GM13977 (cell line): ENCODE data around the gene FSTL5.

Experiments
- DNase-seq: peaks from one replicate; pipeline ENCODE4 v3.0.0; 2012; ENCODE audit warnings: low spot score
- in situ Hi-C: fragments of 300-500 bp; cut with MboI; formaldehyde crosslinking; loops from one replicate; pipeline ENCODE4 v1.12.0; 2022; ENCODE audit warnings: low sequenced_read_pairs, low pct_unique_long_range_greater_than_20kb, mixed read lengths, inconsistent platforms; ENCODE audit not compliant: unreplicated experiment
- TF ChIP-seq, protein P1 (sequence below): IDR thresholded peaks from 2 replicates; pipeline ENCODE4 v1.5.1; 2012; ENCODE audit warnings: mild to moderate bottlenecking, control low read depth; ENCODE audit not compliant: insufficient read depth; ENCODE audit errors: extremely low read depth, missing control alignments

Gene FSTL5

DNA sequence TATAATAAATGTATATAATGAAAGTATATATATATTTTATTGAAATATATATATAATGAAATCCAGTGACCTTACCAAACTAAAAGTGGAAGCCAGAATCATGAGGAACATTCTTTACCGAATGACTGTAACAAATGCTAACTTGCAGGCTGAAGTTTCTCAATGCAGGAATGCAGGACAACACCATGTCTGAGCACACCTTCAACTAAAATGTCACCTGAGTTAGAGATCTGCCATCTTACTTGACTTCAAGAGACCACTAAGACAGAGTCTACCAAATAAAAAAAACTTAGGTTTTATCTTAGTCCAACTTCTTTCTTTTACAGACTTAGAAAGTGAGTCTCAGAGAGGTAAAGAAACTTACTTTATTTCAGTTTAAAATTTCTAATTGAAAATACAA lies 176.2 kb downstream of the FSTL5 start:
- TF ChIP-seq, protein P1, sequence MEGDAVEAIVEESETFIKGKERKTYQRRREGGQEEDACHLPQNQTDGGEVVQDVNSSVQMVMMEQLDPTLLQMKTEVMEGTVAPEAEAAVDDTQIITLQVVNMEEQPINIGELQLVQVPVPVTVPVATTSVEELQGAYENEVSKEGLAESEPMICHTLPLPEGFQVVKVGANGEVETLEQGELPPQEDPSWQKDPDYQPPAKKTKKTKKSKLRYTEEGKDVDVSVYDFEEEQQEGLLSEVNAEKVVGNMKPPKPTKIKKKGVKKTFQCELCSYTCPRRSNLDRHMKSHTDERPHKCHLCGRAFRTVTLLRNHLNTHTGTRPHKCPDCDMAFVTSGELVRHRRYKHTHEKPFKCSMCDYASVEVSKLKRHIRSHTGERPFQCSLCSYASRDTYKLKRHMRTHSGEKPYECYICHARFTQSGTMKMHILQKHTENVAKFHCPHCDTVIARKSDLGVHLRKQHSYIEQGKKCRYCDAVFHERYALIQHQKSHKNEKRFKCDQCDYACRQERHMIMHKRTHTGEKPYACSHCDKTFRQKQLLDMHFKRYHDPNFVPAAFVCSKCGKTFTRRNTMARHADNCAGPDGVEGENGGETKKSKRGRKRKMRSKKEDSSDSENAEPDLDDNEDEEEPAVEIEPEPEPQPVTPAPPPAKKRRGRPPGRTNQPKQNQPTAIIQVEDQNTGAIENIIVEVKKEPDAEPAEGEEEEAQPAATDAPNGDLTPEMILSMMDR: no peak
- no peak for DNase-seq
- in situ Hi-C loops: no loop called here

DNA sequence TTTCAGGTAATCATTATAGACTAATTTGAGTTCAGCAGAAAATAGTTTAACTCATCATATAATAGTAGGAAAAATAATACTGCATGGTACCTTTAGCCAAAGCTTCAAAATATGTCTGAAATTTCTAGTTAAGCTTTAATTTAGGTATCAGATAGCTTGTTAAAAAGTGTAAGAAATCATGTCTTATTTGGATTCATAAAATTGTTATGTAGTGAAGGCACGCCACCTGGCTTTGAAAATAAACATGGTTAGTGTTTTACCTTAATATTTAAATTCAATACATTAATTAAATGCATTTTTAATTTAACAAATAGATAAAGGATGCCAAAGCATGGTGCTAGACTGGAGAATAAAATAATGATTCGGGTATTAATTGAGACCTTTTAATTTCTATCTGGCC lies 211.4 kb downstream of the FSTL5 start:
- in situ Hi-C loops: no loop called here
- TF ChIP-seq, protein P1: peak; percentile 26
- no peak for DNase-seq

DNA sequence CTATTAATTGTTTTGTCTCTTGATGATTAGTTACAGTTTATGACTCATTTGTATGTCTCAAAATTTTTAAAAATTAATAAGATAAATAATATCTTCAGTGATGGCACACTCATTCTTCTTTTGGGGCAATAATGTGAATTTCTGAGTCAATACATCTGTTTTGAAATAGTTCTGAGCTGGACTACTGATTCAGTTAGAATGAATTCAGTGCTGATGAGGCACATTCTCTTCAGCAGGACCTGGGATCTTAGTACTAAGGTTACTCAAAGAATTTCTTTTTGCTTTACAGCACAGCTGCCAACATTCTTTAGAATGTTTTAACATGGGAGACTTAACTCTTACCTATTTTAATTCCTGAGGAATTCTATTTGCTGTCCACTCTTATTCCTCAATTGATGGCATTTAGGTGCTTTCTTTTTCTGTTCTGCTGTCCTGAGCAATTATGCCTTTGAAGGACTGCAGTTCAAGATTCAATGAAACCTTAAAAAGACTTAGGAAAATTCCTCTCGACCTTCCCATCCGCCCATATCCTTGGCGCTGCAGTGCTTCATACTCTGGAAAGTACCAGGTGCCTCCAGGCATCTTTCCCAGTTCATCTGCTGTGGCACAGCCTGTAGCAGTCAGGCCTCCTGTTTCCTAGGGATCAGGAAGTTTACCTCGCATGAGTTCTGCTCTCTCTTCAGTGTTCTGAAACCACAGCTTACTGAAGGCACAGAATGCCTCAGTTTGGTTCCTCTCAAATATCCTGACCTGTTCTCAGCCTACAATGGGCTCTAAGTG lies 213.7 kb downstream of the FSTL5 start:
- DNase-seq: no peak
- TF ChIP-seq, protein P1: no peak
- in situ Hi-C loops: no loop called here

DNA sequence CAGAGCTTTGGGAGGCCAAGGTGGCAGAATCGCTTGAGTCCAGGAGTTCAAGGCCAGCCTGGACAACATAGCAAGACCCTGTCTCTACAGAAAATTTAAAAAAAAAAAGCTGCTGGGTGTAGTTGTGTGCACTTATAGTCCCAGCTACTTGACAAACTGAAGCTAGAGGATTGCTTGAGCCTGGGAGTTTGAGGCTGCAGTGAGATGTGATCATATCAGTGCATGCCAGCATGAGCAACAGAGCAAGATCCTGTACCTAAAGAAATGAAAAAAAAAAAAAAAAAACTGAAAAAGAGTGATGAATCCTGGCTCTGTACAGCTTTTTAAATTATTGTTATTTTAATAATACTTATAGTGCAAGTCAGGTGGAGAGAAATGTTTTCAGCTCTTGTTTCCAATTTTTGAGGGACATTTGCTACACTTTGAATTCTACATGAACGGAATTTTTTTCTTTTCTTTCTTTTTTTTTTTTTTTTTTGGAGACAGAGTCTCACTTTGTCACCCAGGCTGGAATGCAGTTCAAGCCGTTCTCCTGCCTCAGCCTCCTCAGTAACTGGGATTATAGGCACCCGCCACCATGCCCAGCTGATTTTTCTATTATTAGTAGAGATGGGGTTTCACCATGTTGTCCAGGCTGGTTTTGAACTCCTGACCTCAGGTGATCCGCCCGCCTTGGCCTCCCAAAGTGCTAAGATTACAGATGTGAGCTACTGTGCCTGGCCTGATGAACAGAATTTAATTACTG lies 215.6 kb downstream of the FSTL5 start:
- in situ Hi-C loops: no loop called here
- TF ChIP-seq, protein P1: no peak

DNA sequence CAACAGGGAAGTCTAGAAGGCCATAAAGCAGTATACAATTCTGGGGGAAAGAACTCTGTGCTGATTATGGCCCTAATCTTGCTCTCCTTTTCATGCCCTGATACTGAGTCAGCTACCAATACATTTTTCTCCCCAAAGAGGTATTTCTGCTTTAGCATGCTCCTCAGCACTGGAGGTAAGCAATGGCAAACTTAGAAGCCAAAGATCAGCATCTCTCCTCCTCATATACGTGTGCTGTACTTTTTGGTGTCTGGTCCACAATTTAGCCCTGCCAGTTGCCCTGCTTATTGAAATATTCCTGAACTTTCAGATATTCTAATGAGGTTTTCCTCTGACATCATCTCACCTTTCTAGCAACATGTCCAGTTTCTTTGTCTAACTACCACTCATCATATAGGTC lies 226.2 kb downstream of the FSTL5 start:
- TF ChIP-seq, protein P1: no peak
- in situ Hi-C loops: no loop called here
- DNase-seq: no peak

More for the DNA sequence above, 215.6 kb downstream of the FSTL5 start:
- DNase-seq: no peak

DNA sequence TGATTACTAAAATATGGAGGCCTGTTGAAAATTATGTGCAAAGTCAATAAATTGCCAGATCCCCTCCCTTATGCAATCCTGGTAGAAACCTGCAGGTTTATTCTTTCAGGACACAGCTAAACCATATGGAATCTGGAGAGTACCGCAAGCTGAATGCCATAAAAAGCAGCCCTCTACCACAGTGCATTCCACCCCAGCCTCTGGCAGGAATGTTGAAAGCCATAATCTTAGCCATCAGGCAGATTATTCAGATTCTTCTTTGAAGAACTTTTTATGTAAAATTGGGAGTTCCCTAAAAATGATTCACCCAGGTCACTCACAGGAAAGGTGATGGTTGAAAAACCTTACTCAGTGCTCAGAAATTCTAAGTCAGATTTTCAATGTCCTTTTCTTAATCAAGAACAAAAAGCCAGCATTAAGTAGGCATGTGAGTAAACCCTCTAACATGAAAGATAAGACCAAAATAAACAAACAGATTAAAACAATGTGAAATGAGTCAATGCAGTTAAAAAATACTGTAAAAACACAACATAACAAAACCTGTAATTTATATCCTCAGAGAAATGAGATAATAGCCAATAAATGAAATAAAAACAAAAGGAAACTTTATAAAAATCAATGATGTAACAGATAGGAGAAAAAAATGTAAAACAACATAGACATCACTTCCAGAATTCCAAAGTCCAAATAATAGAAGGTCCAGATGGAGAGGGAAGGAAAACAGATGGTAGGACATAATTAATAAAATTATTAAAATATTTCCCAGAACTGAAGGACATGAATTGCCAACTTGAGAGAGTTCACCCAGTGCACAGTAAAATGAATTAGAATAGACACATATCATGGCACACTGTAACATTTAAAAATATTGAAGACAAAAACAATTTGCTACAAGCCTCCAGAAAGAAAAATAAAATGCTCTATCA lies 226.9 kb downstream of the FSTL5 start:
- no peak for DNase-seq
- TF ChIP-seq, protein P1: no peak
- in situ Hi-C loops: no loop called here
